Muscle layer of colon (tissue), 2 donors: ENCODE results near the gene CLEC16A.

Source experiments
- H3K27ac ChIP-seq: one replicate; pipeline ENCODE4 v1.7.0; 2013; ENCODE audit warnings: low read depth, mild to moderate bottlenecking, low read length, moderate library complexity
- H3K27me3 ChIP-seq, 2 donors: one replicate each; pipeline ENCODE4 v1.7.0; 2013; ENCODE audit warnings: low read length in 2 of 2, mild to moderate bottlenecking in 2 of 2; ENCODE audit not compliant: insufficient read depth in 2 of 2, control insufficient read depth in 1 of 2
- H3K36me3 ChIP-seq: one replicate; pipeline ENCODE4 v1.7.0; 2013; ENCODE audit warnings: mild to moderate bottlenecking, low read length; ENCODE audit not compliant: insufficient read depth
- H3K4me1 ChIP-seq: one replicate; pipeline ENCODE4 v1.7.0; 2013; ENCODE audit warnings: mild to moderate bottlenecking, low read length; ENCODE audit not compliant: insufficient read depth
- H3K4me3 ChIP-seq, 2 donors: one replicate each; pipeline ENCODE4 v1.7.0; 2013; ENCODE audit warnings: low read length in 2 of 2, low read depth in 1 of 2, mild to moderate bottlenecking in 1 of 2, moderate library complexity in 1 of 2
- H3K9ac ChIP-seq: one replicate; pipeline ENCODE4 v1.7.0; 2013; ENCODE audit warnings: low read length
- H3K9me3 ChIP-seq: one replicate; pipeline ENCODE4 v1.7.0; 2013; ENCODE audit warnings: mild to moderate bottlenecking, low read length
- donor health status: abdominal sarcoma.
- donor health status: Adenocarcinoma of cecum.

The CLEC16A gene

GRCh38 chr16:11149011-11149616 lies 204.8 kb downstream of the CLEC16A start:
- H3K27me3 ChIP-seq, result no peaks in the 10 kb centered on the region
- no peak overlapping the region for H3K9ac ChIP-seq
- H3K27ac ChIP-seq, result no peak overlapping the region

DNA sequence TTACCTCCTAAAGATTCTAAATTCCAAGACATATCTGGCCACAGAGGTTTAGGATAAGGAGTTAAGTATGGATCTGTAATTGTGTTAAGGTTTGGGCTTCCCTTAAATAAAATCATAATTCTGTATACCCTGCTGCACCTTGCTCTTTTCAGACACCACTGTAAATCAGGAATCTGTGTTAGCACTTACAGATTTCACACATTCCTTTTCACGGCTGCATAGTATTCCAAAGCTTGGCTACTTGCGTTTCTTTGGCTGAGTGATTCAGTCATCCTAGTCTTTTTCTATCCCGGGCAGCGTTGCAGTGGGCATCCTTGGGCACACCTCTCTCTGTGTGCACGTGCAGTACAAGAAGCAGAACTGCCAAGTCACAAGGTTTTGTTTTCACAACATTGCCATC lies 205.8 kb downstream of the CLEC16A start:
- Histone ChIP-seq H3K9ac (no peak overlapping the region), H3K9me3 (no peaks in the 10 kb centered on the region), H3K4me3 (no peak overlapping the region), H3K27me3 (no peaks in the 10 kb centered on the region), H3K27ac (no peak overlapping the region), H3K36me3 (no peaks in the 10 kb centered on the region), H3K4me1 (peaks cover 7% of the 10 kb centered on the region)

More at GRCh38 chr16:11149011-11149616, 204.8 kb downstream of the CLEC16A start:
- peaks cover 7% of the 10 kb centered on the region for H3K4me1 ChIP-seq
- no peak overlapping the region for H3K4me3 ChIP-seq
- H3K9me3 ChIP-seq, result no peaks in the 10 kb centered on the region
- H3K36me3 ChIP-seq, result no peaks in the 10 kb centered on the region

GRCh38 chr16:11151156-11151884 lies 207.0 kb downstream of the CLEC16A start:
- Histone ChIP-seq H3K9ac (no peak overlapping the region), H3K36me3 (no peaks in the 10 kb centered on the region), H3K9me3 (no peaks in the 10 kb centered on the region), H3K27me3 (no peaks in the 10 kb centered on the region), H3K27ac (no peak overlapping the region), H3K4me3 (no peak overlapping the region), H3K4me1 (peaks cover 7% of the 10 kb centered on the region)

- Histone ChIP-seq H3K4me3 (no peak overlapping the region), H3K27ac (no peak overlapping the region), H3K9ac (no peak overlapping the region), H3K36me3 (no peaks in the 10 kb centered on the region), H3K27me3 (no peaks in the 10 kb centered on the region), H3K9me3 (no peaks in the 10 kb centered on the region), H3K4me1 (peaks cover 7% of the 10 kb centered on the region)
These were observed 207.7 kb downstream of the CLEC16A start for GRCh38 chr16:11151885-11152629.

- H3K36me3 ChIP-seq, result no peaks in the 10 kb centered on the region
- no peaks in the 10 kb centered on the region for H3K9me3 ChIP-seq
- no peaks in the 10 kb centered on the region for H3K27me3 ChIP-seq
- no peak overlapping the region for H3K27ac ChIP-seq
- no peak overlapping the region for H3K4me3 ChIP-seq
- H3K9ac ChIP-seq, result no peak overlapping the region
- H3K4me1 ChIP-seq, result peaks cover 7% of the 10 kb centered on the region
These were observed 208.4 kb downstream of the CLEC16A start for GRCh38 chr16:11152677-11153331.

DNA sequence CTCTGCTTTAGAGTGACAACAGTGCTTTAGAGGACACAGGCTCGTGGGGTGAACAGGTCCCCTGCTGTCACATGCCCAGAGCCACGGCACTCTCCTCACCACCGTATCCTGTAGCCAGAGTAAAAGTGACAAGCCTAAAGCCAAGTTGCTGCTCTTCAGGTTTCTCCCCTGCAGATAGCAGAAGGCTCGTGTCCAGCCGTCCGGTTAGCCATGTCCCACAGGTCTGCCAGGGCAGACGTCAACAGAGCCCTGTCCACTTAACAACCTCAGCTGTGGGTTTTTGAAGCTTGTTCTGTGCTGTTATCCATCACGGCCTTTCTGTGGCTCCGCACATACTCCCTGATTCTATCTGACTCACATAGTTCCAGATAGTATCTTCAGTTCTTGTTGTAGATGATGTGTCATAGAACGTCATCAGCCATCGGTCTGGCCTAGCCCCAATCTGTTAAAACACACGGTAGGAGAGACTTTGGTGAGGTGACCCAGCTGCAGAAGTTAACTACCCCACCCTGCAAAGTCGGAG lies 211.0 kb downstream of the CLEC16A start:
- Histone ChIP-seq H3K27me3 (no peaks in the 10 kb centered on the region), H3K4me3 (no peak overlapping the region), H3K36me3 (no peaks in the 10 kb centered on the region), H3K9me3 (no peaks in the 10 kb centered on the region), H3K4me1 (peaks cover 12% of the 10 kb centered on the region), H3K9ac (no peak overlapping the region), H3K27ac (no peak overlapping the region)

DNA sequence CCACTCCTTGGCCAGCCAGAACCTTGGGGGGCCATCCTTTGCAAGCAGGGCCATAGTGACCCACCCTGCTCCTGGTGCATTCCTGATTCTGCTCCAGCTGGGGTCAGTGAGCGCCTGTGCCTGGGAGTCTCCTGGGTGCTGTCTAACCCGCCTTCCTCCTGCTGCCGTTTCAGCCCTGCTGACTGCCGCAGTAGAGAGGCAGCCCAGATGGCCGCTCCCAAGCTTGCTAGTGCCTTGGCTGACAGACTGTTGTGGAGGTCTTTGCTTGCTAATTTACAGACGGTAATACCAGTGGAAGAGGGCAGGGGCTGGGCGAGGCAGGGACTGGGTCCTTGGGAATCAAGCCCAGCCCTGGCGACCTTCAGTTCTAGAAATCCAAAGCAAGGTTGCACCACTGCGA lies 212.0 kb downstream of the CLEC16A start:
- Histone ChIP-seq H3K9me3 (no peaks in the 10 kb centered on the region), H3K9ac (no peak overlapping the region), H3K36me3 (no peaks in the 10 kb centered on the region), H3K4me3 (no peak overlapping the region), H3K27ac (no peak overlapping the region), H3K27me3 (no peaks in the 10 kb centered on the region), H3K4me1 (peaks cover 15% of the 10 kb centered on the region)

GRCh38 chr16:11157143-11157542 lies 212.8 kb downstream of the CLEC16A start:
- Histone ChIP-seq H3K27ac (no peak overlapping the region), H3K4me1 (peaks cover 19% of the 10 kb centered on the region), H3K4me3 (no peak overlapping the region), H3K9ac (no peak overlapping the region), H3K36me3 (no peaks in the 10 kb centered on the region), H3K9me3 (no peaks in the 10 kb centered on the region), H3K27me3 (no peaks in the 10 kb centered on the region)

GRCh38 chr16:11158018-11158417 lies 213.7 kb downstream of the CLEC16A start:
- H3K27me3 ChIP-seq, result no peaks in the 10 kb centered on the region
- H3K9ac ChIP-seq, result no peak overlapping the region
- no peak overlapping the region for H3K27ac ChIP-seq
- H3K36me3 ChIP-seq, result no peaks in the 10 kb centered on the region
- peaks cover 27% of the 10 kb centered on the region for H3K4me1 ChIP-seq
- no peak overlapping the region for H3K4me3 ChIP-seq
- no peaks in the 10 kb centered on the region for H3K9me3 ChIP-seq

GRCh38 chr16:11159282-11159681 lies 214.9 kb downstream of the CLEC16A start:
- Histone ChIP-seq H3K9me3 (no peaks in the 10 kb centered on the region), H3K36me3 (no peaks in the 10 kb centered on the region), H3K4me1 (peaks cover 40% of the 10 kb centered on the region), H3K4me3 (no peak overlapping the region), H3K27ac (no peak overlapping the region), H3K27me3 (no peaks in the 10 kb centered on the region), H3K9ac (no peak overlapping the region)

DNA sequence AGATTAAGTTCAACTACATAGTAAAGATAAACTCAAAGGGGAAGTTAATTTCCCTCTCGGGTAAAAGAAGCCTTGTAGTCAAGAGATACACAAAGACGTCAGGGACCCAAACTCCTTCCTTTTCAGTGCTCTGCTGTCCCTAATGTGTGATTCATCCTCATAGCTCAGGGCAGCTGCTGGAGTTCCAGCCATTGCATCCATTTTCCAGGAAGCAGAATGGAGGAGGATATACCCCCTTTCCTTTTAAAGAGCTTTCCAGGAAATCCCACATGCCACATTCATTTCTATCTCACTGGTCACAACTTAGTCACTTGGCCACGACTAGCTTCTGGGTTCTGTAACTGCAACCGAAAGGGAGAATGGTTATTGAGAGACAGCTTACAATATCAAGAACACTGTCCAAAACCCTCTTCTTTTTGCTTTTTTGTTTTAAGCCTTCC lies 216.3 kb downstream of the CLEC16A start:
- H3K27ac ChIP-seq, result no peak overlapping the region
- H3K36me3 ChIP-seq, result no peaks in the 10 kb centered on the region
- no peak overlapping the region for H3K9ac ChIP-seq
- no peaks in the 10 kb centered on the region for H3K9me3 ChIP-seq
- H3K4me1 ChIP-seq, result peaks cover 45% of the 10 kb centered on the region
- no peaks in the 10 kb centered on the region for H3K27me3 ChIP-seq
- H3K4me3 ChIP-seq, result no peak overlapping the region
